Activated CD8-positive, alpha-beta T cell treated with anti-CD3 and anti-CD28 coated beads for 36 hours (primary cell): ENCODE results near the gene MDH1B. TPM values are rescaled to one million over a fixed set of nuclear protein-coding genes. Genes with fewer than 3 reads are reported as not detected.

Experiments
- ATAC-seq: fragments of 200-7000 bp; cut with Tn5 transposase; one replicate; pipeline ENCODE4 v1.10.0; 2021; ENCODE audit warnings: mild to moderate bottlenecking, moderate library complexity
- CTCF ChIA-PET: fragments of 350-600 bp; sonication (Branson Sonifier 250); formaldehyde crosslinking; loops from one replicate; lab custom pipeline; 2021; ENCODE audit warnings: antibody characterized with exemption; lab: Charles Lee
- POLR2A ChIA-PET: fragments of 350-600 bp; sonication (Branson Sonifier 250); formaldehyde crosslinking; loops from one replicate; lab custom pipeline; 2021; ENCODE audit warnings: antibody characterized with exemption; lab: Charles Lee
- DNase-seq: peaks from one replicate; pipeline ENCODE4 v3.0.0-alpha.2; 2020
- H3K27ac Mint-ChIP-seq: one replicate; pipeline ENCODE4 v1.8.0; 2021; ENCODE audit warnings: mild to moderate bottlenecking, mixed read lengths
- H3K27me3 Mint-ChIP-seq: one replicate; pipeline ENCODE4 v1.8.0; 2021; ENCODE audit warnings: mixed read lengths
- H3K36me3 Mint-ChIP-seq: one replicate; pipeline ENCODE4 v1.8.0; 2021; ENCODE audit warnings: low read depth, mixed read lengths
- H3K4me1 Mint-ChIP-seq: one replicate; pipeline ENCODE4 v1.8.0; 2021; ENCODE audit warnings: low read depth, mixed read lengths
- H3K4me3 Mint-ChIP-seq: one replicate; pipeline ENCODE4 v1.8.0; 2021; ENCODE audit warnings: mild to moderate bottlenecking, moderate library complexity, mixed read lengths
- H3K9me3 Mint-ChIP-seq: one replicate; pipeline ENCODE4 v1.8.0; 2021; ENCODE audit warnings: mixed read lengths
- intact Hi-C: fragments of 100-400 bp; cut with micrococcal nuclease; formaldehyde crosslinking; loops from one replicate; pipeline ENCODE4 v1.10.0; 2022
- total RNA-seq, 2 experiments: library from RNA; stranded (reverse); gene quantifications; one replicate each; pipeline ENCODE4 v1.2.3, GENCODE V29; 2021
- TF ChIP-seq, protein P1 (sequence below): fragments of 200-600 bp; IDR thresholded peaks from one replicate; pipeline ENCODE4 v1.8.0; 2022; ENCODE audit warnings: antibody characterized with exemption, mild to moderate bottlenecking

The MDH1B gene
- total RNA-seq, 2 experiments from 2014 or later, result 0.56 to 0.92 TPM

DNA sequence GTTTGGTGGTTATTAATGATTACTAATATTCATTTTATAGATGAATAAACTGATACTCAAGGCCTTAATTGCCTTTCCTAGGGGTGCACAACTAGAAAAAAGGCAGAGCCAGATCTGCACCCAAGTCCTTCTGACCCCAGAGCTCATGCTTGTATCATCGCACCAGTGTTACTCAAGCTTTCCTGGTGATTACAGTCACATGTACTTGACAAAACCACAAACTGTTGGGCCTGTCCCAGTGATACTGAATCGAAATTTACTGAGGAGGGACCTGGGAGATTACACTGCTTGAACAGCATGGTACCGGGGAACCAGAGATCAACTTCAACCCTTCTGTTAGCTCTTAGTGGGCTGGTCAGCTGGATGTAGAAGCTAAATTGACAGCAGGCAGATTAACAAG lies 34.0 kb upstream of the MDH1B start:
- POLR2A ChIA-PET, result no interaction called here
- Mint-ChIP-seq H3K4me1 (peaks cover 26% of the 10 kb centered on the region), H3K9me3 (no peaks in the 10 kb centered on the region), H3K36me3 (peaks cover 3% of the 10 kb centered on the region), H3K27me3 (no peaks in the 10 kb centered on the region), H3K4me3 (no peak overlapping the region), H3K27ac (no peak overlapping the region)
- CTCF ChIA-PET, result interaction anchor here (0.7 to 4.0 kb wide), 7 partner anchors 9 to 678 kb away, joined by 3 to 44 read pairs (median 5); no protein-coding TSS in a partner anchor
- ATAC-seq (peak; percentile 48), DNase-seq (no peak)
- TF ChIP-seq, protein P1, sequence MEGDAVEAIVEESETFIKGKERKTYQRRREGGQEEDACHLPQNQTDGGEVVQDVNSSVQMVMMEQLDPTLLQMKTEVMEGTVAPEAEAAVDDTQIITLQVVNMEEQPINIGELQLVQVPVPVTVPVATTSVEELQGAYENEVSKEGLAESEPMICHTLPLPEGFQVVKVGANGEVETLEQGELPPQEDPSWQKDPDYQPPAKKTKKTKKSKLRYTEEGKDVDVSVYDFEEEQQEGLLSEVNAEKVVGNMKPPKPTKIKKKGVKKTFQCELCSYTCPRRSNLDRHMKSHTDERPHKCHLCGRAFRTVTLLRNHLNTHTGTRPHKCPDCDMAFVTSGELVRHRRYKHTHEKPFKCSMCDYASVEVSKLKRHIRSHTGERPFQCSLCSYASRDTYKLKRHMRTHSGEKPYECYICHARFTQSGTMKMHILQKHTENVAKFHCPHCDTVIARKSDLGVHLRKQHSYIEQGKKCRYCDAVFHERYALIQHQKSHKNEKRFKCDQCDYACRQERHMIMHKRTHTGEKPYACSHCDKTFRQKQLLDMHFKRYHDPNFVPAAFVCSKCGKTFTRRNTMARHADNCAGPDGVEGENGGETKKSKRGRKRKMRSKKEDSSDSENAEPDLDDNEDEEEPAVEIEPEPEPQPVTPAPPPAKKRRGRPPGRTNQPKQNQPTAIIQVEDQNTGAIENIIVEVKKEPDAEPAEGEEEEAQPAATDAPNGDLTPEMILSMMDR, result no peak
- intact Hi-C loops, result no loop called here

GRCh38 chr2:206798000-206798399 lies 32.9 kb upstream of the MDH1B start:
- intact Hi-C loops, result no loop called here
- ATAC-seq, result peak; percentile 51
- no peaks in the 10 kb centered on the region for H3K9me3 Mint-ChIP-seq
- no peak overlapping the region for H3K4me3 Mint-ChIP-seq
- TF ChIP-seq, protein P1, result no peak
- CTCF ChIA-PET, result interaction anchor here (1.1 to 1.6 kb wide), 2 partner anchors 16 to 104 kb away, joined by 3 read pairs; no protein-coding TSS in a partner anchor
- peak; percentile 30 for DNase-seq
- H3K27ac Mint-ChIP-seq, result peak overlapping the region; percentile 70
- H3K36me3 Mint-ChIP-seq, result peaks cover 8% of the 10 kb centered on the region
- H3K27me3 Mint-ChIP-seq, result no peaks in the 10 kb centered on the region
- POLR2A ChIA-PET, result no interaction called here
- H3K4me1 Mint-ChIP-seq, result peaks cover 26% of the 10 kb centered on the region

- Mint-ChIP-seq H3K4me3 (no peak overlapping the region), H3K36me3 (peaks cover 8% of the 10 kb centered on the region), H3K9me3 (no peaks in the 10 kb centered on the region), H3K27me3 (no peaks in the 10 kb centered on the region), H3K27ac (no peak overlapping the region), H3K4me1 (peaks cover 26% of the 10 kb centered on the region)
- DNase-seq (no peak), ATAC-seq (no peak)
- POLR2A ChIA-PET, result no interaction called here
- intact Hi-C loops, result no loop called here
- CTCF ChIA-PET, result interaction anchor here (1.1 to 1.6 kb wide), 2 partner anchors 15 to 103 kb away, joined by 3 read pairs; no protein-coding TSS in a partner anchor
- TF ChIP-seq, protein P1, result no peak
Measured at GRCh38 chr2:206797376-206797775, 32.2 kb upstream of the MDH1B start.

GRCh38 chr2:206792645-206793044 lies 27.5 kb upstream of the MDH1B start:
- Mint-ChIP-seq H3K27ac (no peak overlapping the region), H3K36me3 (peaks cover 27% of the 10 kb centered on the region), H3K4me3 (no peak overlapping the region), H3K27me3 (no peaks in the 10 kb centered on the region), H3K4me1 (peaks cover 4% of the 10 kb centered on the region), H3K9me3 (no peaks in the 10 kb centered on the region)
- DNase-seq, result no peak
- no peak for ATAC-seq
- CTCF ChIA-PET, result interaction anchor here (1.2 to 5.1 kb wide), 5 partner anchors 7 to 833 kb away, joined by 3 to 33 read pairs (median 5); partner anchors contain the start of gene METTL21A
- TF ChIP-seq, protein P1, result no peak
- intact Hi-C loops, result no loop called here
- POLR2A ChIA-PET, result interaction anchor here (1.2 to 2.1 kb wide), 2 partner anchors 10 to 25 kb away, joined by 3 to 7 read pairs; no protein-coding TSS in a partner anchor

- H3K36me3 Mint-ChIP-seq, result peaks cover 39% of the 10 kb centered on the region
- H3K4me3 Mint-ChIP-seq, result no peak overlapping the region
- intact Hi-C loops, result no loop called here
- no peaks in the 10 kb centered on the region for H3K27me3 Mint-ChIP-seq
- DNase-seq (no peak), ATAC-seq (no peak)
- TF ChIP-seq, protein P1, result no peak
- ChIA-PET POLR2A (no interaction called here), CTCF (interaction anchor here (4.7 to 5.1 kb wide), 2 partner anchors 8 to 10 kb away, joined by 27 to 33 read pairs; no protein-coding TSS in a partner anchor)
- H3K9me3 Mint-ChIP-seq, result no peaks in the 10 kb centered on the region
- no peak overlapping the region for H3K27ac Mint-ChIP-seq
- peaks cover 2% of the 10 kb centered on the region for H3K4me1 Mint-ChIP-seq
Measured at GRCh38 chr2:206790311-206790935, 25.3 kb upstream of the MDH1B start.
